ENCODE measurements around the gene LGALS7. TPM values are rescaled to one million over a fixed set of nuclear protein-coding genes. Genes with fewer than 3 reads are reported as not detected.
"Not testable (repeated sequence)": the region's sequence is repeated elsewhere in the genome, so short reads cannot be mapped to it uniquely, and the experiment has no call there.

Gene LGALS7
- total and polyA plus RNA-seq, 2 experiments from 2014 or later = not detected

DNA sequence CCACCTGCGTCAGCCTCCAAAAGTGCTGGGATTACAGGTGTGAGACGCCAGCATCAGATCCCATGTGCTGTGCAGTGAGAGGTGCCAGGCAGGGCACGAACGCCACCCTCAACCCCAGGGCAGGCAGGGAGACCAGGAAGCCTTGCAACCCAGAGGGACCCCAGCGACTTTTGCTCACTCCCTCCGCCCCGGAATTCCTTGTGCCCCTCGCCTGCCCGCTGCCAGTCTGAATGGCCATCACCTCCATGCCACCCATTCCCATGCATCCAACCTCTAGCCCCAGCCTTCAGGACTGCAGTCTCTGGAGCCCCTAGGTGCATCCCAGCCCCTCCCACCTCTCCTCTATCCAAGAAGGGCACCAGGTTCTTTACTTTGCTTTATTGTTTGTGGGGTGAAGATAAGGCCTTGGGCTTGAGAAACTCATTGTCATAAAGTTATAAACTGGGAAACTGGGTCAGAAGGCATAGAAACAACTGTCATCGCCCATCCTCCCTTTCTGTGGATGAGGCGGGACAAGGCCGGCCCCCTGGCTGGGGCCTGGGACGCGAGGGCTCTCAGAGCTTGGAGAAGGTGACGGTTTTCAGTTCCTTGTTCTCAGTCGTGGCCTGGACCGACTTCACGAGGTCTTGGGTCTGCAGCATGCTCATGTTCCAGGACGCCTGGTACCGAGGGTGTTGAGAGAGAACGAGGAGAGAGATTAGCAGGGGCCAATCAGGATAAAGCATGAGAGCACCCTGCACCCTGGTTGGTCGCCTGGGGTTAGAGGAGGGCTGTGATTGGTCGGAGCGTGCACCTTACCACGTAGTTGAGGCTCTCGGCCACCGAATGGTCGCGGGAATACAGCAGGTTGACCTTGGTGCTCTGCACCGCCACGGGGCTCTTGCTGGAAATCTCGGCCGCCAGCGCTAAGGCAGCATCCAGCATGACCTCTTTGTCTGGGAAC is 42.0 kb upstream of the LGALS7 start:
- TF ChIP-seq CTCF (IDR thresholded peaks at IDR 0.05; ENCODE audit: low read depth, low read length) = no peak
- Histone ChIP-seq H3K27ac (peak overlapping the region; percentile 28), H3K36me3 (peaks cover 12% of the 10 kb centered on the region), H3K27me3 (no peaks in the 10 kb centered on the region), H3K4me3 (no peak overlapping the region), H3K9me3 (ENCODE audit: low read depth) (no peaks in the 10 kb centered on the region), H3K4me1 (ENCODE audit: low read depth) (peaks cover 19% of the 10 kb centered on the region)
- no peak for DNase-seq (ENCODE audit: low read depth in 1 of 2, low spot score in 1 of 2)

- H3K27ac ChIP-seq; H3K4me3 ChIP-seq; H3K4me1 ChIP-seq (ENCODE audit: low read depth); H3K9me3 ChIP-seq (ENCODE audit: low read depth); H3K27me3 ChIP-seq; DNase-seq (ENCODE audit: low read depth in 1 of 2, low spot score in 1 of 2): not testable (repeated sequence)
- peaks cover 12% of the 10 kb centered on the region for H3K36me3 ChIP-seq
Measured at GRCh38 chr19:38813932-38814331, 40.6 kb upstream of the LGALS7 start.

GRCh38 chr19:38813323-38813722 is 40.0 kb upstream of the LGALS7 start:
- H3K36me3 ChIP-seq = peaks cover 12% of the 10 kb centered on the region
- peaks cover 2% of the 10 kb centered on the region for H3K4me1 ChIP-seq (ENCODE audit: low read depth)
- H3K27me3 ChIP-seq = no peaks in the 10 kb centered on the region
- H3K27ac ChIP-seq = no peak overlapping the region
- no peak overlapping the region for H3K4me3 ChIP-seq
- H3K9me3 ChIP-seq (ENCODE audit: low read depth) = no peaks in the 10 kb centered on the region
- TF ChIP-seq CTCF (IDR thresholded peaks at IDR 0.05; ENCODE audit: low read depth, low read length) = no peak
- DNase-seq (ENCODE audit: low read depth in 1 of 2, low spot score in 1 of 2) = no peak

- no peak within 1 kb of the TSS for H3K4me3 ChIP-seq
- no peak within 1 kb of the TSS for H3K27ac ChIP-seq
- H3K36me3 ChIP-seq = peaks cover 12% of the 10 kb centered on the region
- no peaks in the 10 kb centered on the region for H3K27me3 ChIP-seq
- no peaks in the 10 kb centered on the region for H3K9me3 ChIP-seq (ENCODE audit: low read depth)
- peaks cover 4% of the 10 kb centered on the region for H3K4me1 ChIP-seq (ENCODE audit: low read depth)
- no peak for TF ChIP-seq CTCF (IDR thresholded peaks at IDR 0.05; ENCODE audit: low read depth, low read length)
- no peak for DNase-seq (ENCODE audit: low read depth in 1 of 2, low spot score in 1 of 2)
Measured at GRCh38 chr19:38812841-38813320, 39.6 kb upstream of the LGALS7 start, which contains the start of gene LGALS4. Gene LGALS4 (minus strand): TSS chr19:38812945. CDS start chr19:38812886, 59 bp downstream.

DNA sequence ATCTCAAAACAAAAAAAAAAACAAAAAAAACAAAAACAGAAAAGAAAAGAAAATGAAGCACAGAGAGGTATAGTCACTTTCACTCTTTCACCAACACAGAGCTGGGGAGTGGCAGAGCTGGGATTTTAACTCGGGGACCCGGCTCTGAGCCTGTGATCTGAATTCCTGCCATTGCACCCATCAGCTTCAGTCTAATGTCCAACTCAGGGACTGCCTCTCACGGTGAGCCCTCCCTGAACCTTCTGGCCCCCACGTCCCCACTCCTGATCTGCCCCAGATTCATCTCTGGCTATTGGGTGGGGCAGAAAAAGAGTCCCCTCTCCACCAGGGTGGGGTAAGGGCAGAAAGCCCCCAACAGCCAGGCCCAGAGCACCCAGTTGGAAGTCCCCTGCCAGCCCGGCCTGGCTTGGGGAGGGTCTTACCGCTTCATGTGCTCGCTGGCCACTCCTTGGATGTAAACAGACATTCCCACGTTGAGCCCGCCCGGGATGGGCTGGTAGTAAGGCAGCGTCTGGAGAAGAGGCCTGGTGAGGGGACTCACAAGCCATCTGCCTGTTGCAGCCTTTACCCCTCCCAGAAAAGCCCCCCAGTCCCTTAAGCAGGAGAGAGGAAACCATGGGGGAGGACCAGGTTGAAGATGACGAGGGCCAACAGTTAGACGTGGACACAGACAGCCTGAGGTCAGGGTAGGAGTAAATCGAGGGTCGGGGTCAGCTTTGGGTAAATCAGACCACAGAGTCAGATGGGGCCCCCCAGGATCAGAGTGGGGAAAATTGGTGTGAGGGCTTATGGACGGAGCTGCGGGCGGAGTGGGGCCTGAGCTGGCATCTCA is 38.9 kb upstream of the LGALS7 start:
- H3K9me3 ChIP-seq (ENCODE audit: low read depth) = no peaks in the 10 kb centered on the region
- DNase-seq (ENCODE audit: low read depth in 1 of 2, low spot score in 1 of 2) = no peak

More for the DNA sequence above, 38.9 kb upstream of the LGALS7 start:
- no peaks in the 10 kb centered on the region for H3K27me3 ChIP-seq
- H3K27ac ChIP-seq = no peak overlapping the region
- no peak for TF ChIP-seq CTCF (IDR thresholded peaks at IDR 0.05; ENCODE audit: low read depth, low read length)
- peaks cover 4% of the 10 kb centered on the region for H3K4me1 ChIP-seq (ENCODE audit: low read depth)
- H3K4me3 ChIP-seq = no peak overlapping the region
- peaks cover 11% of the 10 kb centered on the region for H3K36me3 ChIP-seq
